H9 (cell line): ENCODE data around the gene ANXA1. TPM values are rescaled to one million over a fixed set of nuclear protein-coding genes. Genes with fewer than 3 reads are reported as not detected.

ENCODE experiments used
- DNase-seq: peaks from one replicate; pipeline ENCODE4 v3.0.0-alpha.2; 2017
- H2AFZ ChIP-seq: one replicate; pipeline ENCODE4 v1.6.1; 2013; ENCODE audit warnings: mild to moderate bottlenecking, low read length, control low read depth, moderate library complexity
- H2AK5ac ChIP-seq: 2 replicates; pipeline ENCODE4 v1.6.1; 2013; ENCODE audit warnings: low read length, control low read depth, mixed read lengths; ENCODE audit not compliant: insufficient read length
- H2BK120ac ChIP-seq: one replicate; pipeline ENCODE4 v1.6.1; 2013; ENCODE audit warnings: low read depth, mild to moderate bottlenecking, low read length, control low read depth, inconsistent platforms; ENCODE audit not compliant: poor library complexity, severe bottlenecking
- H2BK12ac ChIP-seq: 2 replicates; pipeline ENCODE4 v1.6.1; 2013; ENCODE audit warnings: low read length, control low read depth, mixed read lengths, low read depth; ENCODE audit not compliant: insufficient read length
- H2BK15ac ChIP-seq: 2 replicates; pipeline ENCODE4 v1.6.1; 2013; ENCODE audit warnings: low read depth, low read length, control low read depth
- H2BK20ac ChIP-seq: one replicate; pipeline ENCODE4 v1.6.1; 2013; ENCODE audit warnings: low read depth, mild to moderate bottlenecking, low read length, control low read depth, inconsistent platforms; ENCODE audit not compliant: poor library complexity, severe bottlenecking
- H2BK5ac ChIP-seq: 2 replicates; pipeline ENCODE4 v1.6.1; 2013; ENCODE audit warnings: low read length, control low read depth, mixed read lengths; ENCODE audit not compliant: insufficient read length
- H3K14ac ChIP-seq: 2 replicates; pipeline ENCODE4 v1.6.1; 2013; ENCODE audit warnings: low read length, control low read depth; ENCODE audit not compliant: insufficient read depth
- H3K18ac ChIP-seq: 2 replicates; pipeline ENCODE4 v1.6.1; 2013; ENCODE audit warnings: low read depth, mild to moderate bottlenecking, mixed read lengths, low read length, control low read depth; ENCODE audit not compliant: insufficient read length
- H3K23ac ChIP-seq: 2 replicates; pipeline ENCODE4 v1.6.1; 2013; ENCODE audit warnings: low read length, control low read depth, mixed read lengths, low read depth; ENCODE audit not compliant: insufficient read length
- H3K23me2 ChIP-seq: 2 replicates; pipeline ENCODE4 v1.6.1; 2013; ENCODE audit warnings: low read depth, mild to moderate bottlenecking, mixed read lengths, low read length, control low read depth; ENCODE audit not compliant: insufficient read length, poor library complexity, severe bottlenecking
- H3K27ac ChIP-seq: 2 replicates; pipeline ENCODE4 v1.5.1; 2013; ENCODE audit warnings: low read length, control low read depth, mixed read lengths, low read depth; ENCODE audit not compliant: insufficient read length
- H3K27me3 ChIP-seq: 2 replicates; pipeline ENCODE4 v1.6.1; 2013; ENCODE audit warnings: low read length, control low read depth, inconsistent platforms; ENCODE audit not compliant: insufficient read depth
- H3K4ac ChIP-seq: 2 replicates; pipeline ENCODE4 v1.6.1; 2013; ENCODE audit warnings: low read depth, mild to moderate bottlenecking, control low read depth, inconsistent platforms, low read length, moderate library complexity
- H3K4me1 ChIP-seq: 2 replicates; pipeline ENCODE4 v1.6.1; 2013; ENCODE audit warnings: low read length, control low read depth, inconsistent platforms; ENCODE audit not compliant: insufficient read depth
- H3K4me2 ChIP-seq: 2 replicates; pipeline ENCODE4 v1.6.1; 2013; ENCODE audit warnings: low read length, control low read depth, mixed read lengths; ENCODE audit not compliant: insufficient read length, insufficient read depth
- H3K56ac ChIP-seq: 2 replicates; pipeline ENCODE4 v1.6.1; 2013; ENCODE audit warnings: low read depth, mild to moderate bottlenecking, mixed read lengths, low read length, control low read depth; ENCODE audit not compliant: insufficient read length
- H3K79me1 ChIP-seq: 2 replicates; pipeline ENCODE4 v1.6.1; 2013; ENCODE audit warnings: low read depth, mild to moderate bottlenecking, moderate library complexity, low read length, control low read depth, inconsistent platforms; ENCODE audit not compliant: insufficient read depth, poor library complexity, severe bottlenecking
- H3K79me2 ChIP-seq: 2 replicates; pipeline ENCODE4 v1.6.1; 2013; ENCODE audit warnings: low read length, control low read depth, inconsistent platforms; ENCODE audit not compliant: insufficient read depth
- H3K9ac ChIP-seq: 2 replicates; pipeline ENCODE4 v1.6.1; 2013; ENCODE audit warnings: low read length, control low read depth, mixed read lengths; ENCODE audit not compliant: insufficient read length; ENCODE audit errors: extremely low read depth
- H3K9me3 ChIP-seq: one replicate; pipeline ENCODE4 v1.6.1; 2013; ENCODE audit warnings: low read depth, low read length, inconsistent platforms; ENCODE audit not compliant: control insufficient read depth
- H3T11ph ChIP-seq: one replicate; pipeline ENCODE4 v1.6.1; 2013; ENCODE audit warnings: mild to moderate bottlenecking, low read length, control low read depth, inconsistent platforms
- H4K20me1 ChIP-seq: one replicate; pipeline ENCODE4 v1.6.1; 2013; ENCODE audit not compliant: control insufficient read depth, insufficient read length, insufficient read depth
- H4K5ac ChIP-seq: 2 replicates; pipeline ENCODE4 v1.6.1; 2013; ENCODE audit warnings: low read depth, mild to moderate bottlenecking, mixed read lengths, low read length, control low read depth; ENCODE audit not compliant: insufficient read length
- H4K8ac ChIP-seq: replicated peaks from 2 replicates; pipeline ENCODE4 v1.6.1; 2013; ENCODE audit warnings: low read length, control low read depth, mixed read lengths, low read depth; ENCODE audit not compliant: insufficient read length
- H4K91ac ChIP-seq: 2 replicates; pipeline ENCODE4 v1.6.1; 2013; ENCODE audit warnings: low read depth, mild to moderate bottlenecking, moderate library complexity, mixed read lengths, low read length, control low read depth; ENCODE audit not compliant: insufficient read length
- H3K27ac Mint-ChIP-seq, 3 experiments: 2 replicates in 2 of 3; 3 replicates in 1 of 3; pipeline ENCODE4 v1.8.0; 2020 to 2021; ENCODE audit warnings: mixed read lengths in 3 of 3, mild to moderate bottlenecking in 1 of 3, moderate library complexity in 1 of 3
- H3K27me3 Mint-ChIP-seq: 2 replicates; pipeline ENCODE4 v1.8.0; 2021; ENCODE audit warnings: low read depth, mild to moderate bottlenecking, moderate library complexity, mixed read lengths
- H3K36me3 Mint-ChIP-seq, 3 experiments: 2 replicates in 2 of 3; 3 replicates in 1 of 3; pipeline ENCODE4 v1.8.0; 2020 to 2021; ENCODE audit warnings: low read depth in 3 of 3, mixed read lengths in 3 of 3; ENCODE audit not compliant: insufficient read depth in 1 of 3
- H3K4me1 Mint-ChIP-seq, 2 experiments: 2 replicates each; pipeline ENCODE4 v1.8.0; 2020; ENCODE audit warnings: mixed read lengths in 2 of 2
- H3K4me3 Mint-ChIP-seq, 2 experiments: 2 replicates in 1 of 2; 3 replicates in 1 of 2; pipeline ENCODE4 v1.8.0; 2020 to 2021; ENCODE audit warnings: mild to moderate bottlenecking in 2 of 2, mixed read lengths in 2 of 2, moderate library complexity in 1 of 2
- H3K9me3 Mint-ChIP-seq, 2 experiments: 2 replicates in 1 of 2; 3 replicates in 1 of 2; pipeline ENCODE4 v1.8.0; 2020; ENCODE audit warnings: mild to moderate bottlenecking in 2 of 2, mixed read lengths in 2 of 2, moderate library complexity in 1 of 2
- CTCF ChIP-seq: fragments of 200-600 bp; sonication (generic); conservative IDR thresholded peaks from 3 replicates; pipeline ENCODE4 v1.8.0; 2021; ENCODE audit warnings: antibody characterized with exemption, mild to moderate bottlenecking
- WGBS: extraction: QIAGEN DNeasy Blood & Tissue Kit; methylation state at CpG from one replicate; pipeline ENCODE4 v1.1.7; 2013; ENCODE audit warnings: missing lambda C conversion rate, low lambda C conversion rate, mixed read lengths; ENCODE audit not compliant: insufficient read length; ENCODE audit errors: extremely low coverage; 5-methylcytosine and 5-hydroxymethylcytosine counted together
- total RNA-seq: library from RNA; stranded (reverse); gene quantifications from 2 replicates; pipeline ENCODE4 v1.2.1, GENCODE V29; 2021

ANXA1 gene
- total RNA-seq, 1 experiment from 2014 or later, result 3.5 TPM

GRCh38 chr9:73137286-73137899 lies 14.3 kb upstream of the ANXA1 start:
- no peak overlapping the region for H3K27ac Mint-ChIP-seq
- no peaks in the 10 kb centered on the region for H3K27me3 Mint-ChIP-seq

More at GRCh38 chr9:73137286-73137899, 14.3 kb upstream of the ANXA1 start:
- no peak overlapping the region for H3K4ac ChIP-seq
- H3K4me2 ChIP-seq, result no peak overlapping the region
- no peak overlapping the region for H3K18ac ChIP-seq
- Mint-ChIP-seq H3K36me3 (no peaks in the 10 kb centered on the region; a peak in 1 of 7 replicates), H3K4me3 (no peak overlapping the region), H3K4me1 (peaks cover 2 to 8% of the 10 kb centered on the region in 2 experiments), H3K9me3 (no peaks in the 10 kb centered on the region)
- H3K9me3 ChIP-seq, result no peaks in the 10 kb centered on the region
- no peak overlapping the region for H3K23ac ChIP-seq
- H3K79me1 ChIP-seq, result no peaks in the 10 kb centered on the region
- H3K79me2 ChIP-seq, result no peaks in the 10 kb centered on the region
- no peaks in the 10 kb centered on the region for H3K27me3 ChIP-seq
- H2BK120ac ChIP-seq, result no peak overlapping the region
- H3T11ph ChIP-seq, result no peak overlapping the region
- H4K20me1 ChIP-seq, result no peaks in the 10 kb centered on the region
- H3K23me2 ChIP-seq, result no peaks in the 10 kb centered on the region
- no peak overlapping the region for H2BK15ac ChIP-seq
- H3K27ac ChIP-seq, result no peak overlapping the region
- no peak overlapping the region for H3K56ac ChIP-seq
- no peaks in the 10 kb centered on the region for H3K4me1 ChIP-seq
- no peak for TF ChIP-seq CTCF
- no peak overlapping the region for H2AK5ac ChIP-seq
- no peak overlapping the region for H3K14ac ChIP-seq
- H2BK12ac ChIP-seq, result no peak overlapping the region
- H3K9ac ChIP-seq, result no peak overlapping the region
- H4K91ac ChIP-seq, result no peak overlapping the region
- no peak overlapping the region for H2BK5ac ChIP-seq
- no peak overlapping the region for H4K8ac ChIP-seq
- H2AFZ ChIP-seq, result no peak overlapping the region
- no peak for DNase-seq
- no peak overlapping the region for H4K5ac ChIP-seq
- WGBS, result no CpG with 5 or more reads among the region's 4 CpGs
- no peak overlapping the region for H2BK20ac ChIP-seq
